B cell (primary cell): ENCODE data around the gene DIP2B. TPM values are rescaled to one million over a fixed set of nuclear protein-coding genes. Genes with fewer than 3 reads are reported as not detected.

Experiments used
- ATAC-seq: fragments of 200-7000 bp; cut with Tn5 transposase; one replicate; pipeline ENCODE4 v1.10.0; 2021; ENCODE audit warnings: low read depth, mild to moderate bottlenecking, moderate number of reproducible peaks, moderate library complexity
- CTCF ChIA-PET: fragments of 350-600 bp; sonication (Branson Sonifier 250); formaldehyde crosslinking; loops from one replicate; lab custom pipeline; 2021; ENCODE audit warnings: antibody characterized with exemption, inconsistent platforms; lab: Charles Lee
- POLR2A ChIA-PET: fragments of 350-600 bp; sonication (Branson Sonifier 250); formaldehyde crosslinking; loops from one replicate; lab custom pipeline; 2021; ENCODE audit warnings: antibody characterized with exemption; lab: Charles Lee
- DNase-seq: peaks from one replicate; pipeline ENCODE4 v3.0.0; 2013
- H2AFZ ChIP-seq: 2 replicates; pipeline ENCODE4 v1.6.1; 2012; ENCODE audit warnings: mild to moderate bottlenecking, low read depth, low read length; ENCODE audit not compliant: insufficient read depth, poor library complexity, severe bottlenecking
- H3K27ac ChIP-seq, 2 donors: 1 replicate in 1 of 2; 2 replicates in 1 of 2; pipeline ENCODE4 v1.5.1; 2012 to 2013; ENCODE audit warnings: low read length in 2 of 2, mild to moderate bottlenecking in 2 of 2, moderate library complexity in 1 of 2
- H3K27me3 ChIP-seq, 4 experiments: fragments of 200-600 bp in 1 of 4; sonication (generic) in 1 of 4; replicated peaks in 1 of 4; 1 replicate in 2 of 4; 2 replicates in 2 of 4; pipeline versions ENCODE4 v1.6.1 to v1.7.0; 2013 to 2016; ENCODE audit warnings: low read length in 3 of 4, mild to moderate bottlenecking in 2 of 4, mixed read lengths in 1 of 4, moderate library complexity in 1 of 4; ENCODE audit not compliant: insufficient read depth in 4 of 4, control insufficient read depth in 3 of 4; ENCODE audit errors: control extremely low read depth in 1 of 4
- H3K36me3 ChIP-seq, 2 experiments: replicated peaks in 1 of 2; 1 replicate in 1 of 2; 2 replicates in 1 of 2; pipeline versions ENCODE4 v1.6.1 to v1.7.1; 2013; ENCODE audit warnings: low read length in 1 of 2; ENCODE audit not compliant: insufficient read depth in 2 of 2, control insufficient read depth in 1 of 2; ENCODE audit errors: control extremely low read depth in 1 of 2, extremely low read depth in 1 of 2
- H3K4me1 ChIP-seq, 2 donors: fragments of 200-600 bp in 1 of 2; sonication (generic) in 1 of 2; 1 replicate in 1 of 2; 2 replicates in 1 of 2; pipeline versions ENCODE4 v1.5.1 to v1.6.1; 2013 to 2017; ENCODE audit warnings: low read length in 2 of 2; ENCODE audit not compliant: control insufficient read depth in 2 of 2, insufficient read depth in 2 of 2
- H3K4me2 ChIP-seq: replicated peaks from 2 replicates; pipeline ENCODE3; 2012; ENCODE audit warnings: mild to moderate bottlenecking, low read depth, low read length; ENCODE audit not compliant: poor library complexity, severe bottlenecking
- H3K4me3 ChIP-seq, 5 experiments: fragments of 200-600 bp in 1 of 5; sonication (generic) in 1 of 5; 1 replicate in 3 of 5; 2 replicates in 2 of 5; pipeline versions ENCODE4 v1.5.1 to v1.7.0; 2011 to 2016; ENCODE audit warnings: low read length in 4 of 5, mild to moderate bottlenecking in 4 of 5, low read depth in 2 of 5, control low read depth in 1 of 5, moderate library complexity in 1 of 5; ENCODE audit not compliant: insufficient read depth in 1 of 5; ENCODE audit errors: control extremely low read depth in 1 of 5, extremely low read depth in 1 of 5
- H3K79me2 ChIP-seq: fragments of 200-600 bp; sonication (generic); one replicate; pipeline ENCODE4 v1.6.0; 2016; ENCODE audit warnings: low read length; ENCODE audit not compliant: control insufficient read depth, insufficient read depth
- H3K9ac ChIP-seq: fragments of 200-600 bp; sonication (generic); 2 replicates; pipeline ENCODE4 v1.6.1; 2017; ENCODE audit warnings: mild to moderate bottlenecking, low read length, moderate library complexity
- H3K9me3 ChIP-seq, 3 donors: one replicate each; pipeline versions ENCODE4 v1.6.1 to v1.7.1; 2013; ENCODE audit warnings: low read length in 2 of 3; ENCODE audit not compliant: control insufficient read depth in 2 of 3, insufficient read depth in 1 of 3; ENCODE audit errors: control extremely low read depth in 1 of 3
- H4K20me1 ChIP-seq: 2 replicates; pipeline ENCODE4 v1.6.0; 2012; ENCODE audit warnings: mild to moderate bottlenecking, low read length; ENCODE audit not compliant: insufficient read depth, control insufficient read depth, poor library complexity, severe bottlenecking
- H3K27ac Mint-ChIP-seq: one replicate; pipeline ENCODE4 v1.8.0; 2021; ENCODE audit warnings: mixed read lengths
- H3K27me3 Mint-ChIP-seq: one replicate; pipeline ENCODE4 v1.8.0; 2021; ENCODE audit warnings: mixed read lengths
- H3K4me1 Mint-ChIP-seq: one replicate; pipeline ENCODE4 v1.8.0; 2021; ENCODE audit warnings: mixed read lengths
- H3K4me3 Mint-ChIP-seq: one replicate; pipeline ENCODE4 v1.8.0; 2021; ENCODE audit warnings: mixed read lengths
- H3K9me3 Mint-ChIP-seq: one replicate; pipeline ENCODE4 v1.8.0; 2022; ENCODE audit warnings: mixed read lengths; ENCODE audit not compliant: insufficient read depth
- CTCF ChIP-seq: fragments of 200-600 bp; IDR thresholded peaks from one replicate; pipeline ENCODE4 v1.8.0; 2022; ENCODE audit warnings: antibody characterized with exemption, mild to moderate bottlenecking
- EZH2 ChIP-seq: IDR thresholded peaks from 2 replicates; pipeline ENCODE4 v1.6.1; 2012; ENCODE audit warnings: borderline replicate concordance, low read depth, mild to moderate bottlenecking, moderate library complexity, low read length; ENCODE audit not compliant: insufficient read depth, poor library complexity, severe bottlenecking
- WGBS: methylation state at CpG from one replicate; pipeline ENCODE4 v1.1.5; 2013; ENCODE audit warnings: missing lambda C conversion rate; ENCODE audit not compliant: insufficient coverage; 5-methylcytosine and 5-hydroxymethylcytosine counted together
- intact Hi-C: fragments of 100-400 bp; cut with micrococcal nuclease; formaldehyde crosslinking; loops from one replicate; pipeline ENCODE4 v1.10.0; 2022
- polyA plus RNA-seq: library from polyadenylated mRNA; depleted of rRNA; stranded (reverse); fragments of >200 nt; gene quantifications from 2 replicates; pipeline ENCODE4 v1.2.3, GENCODE V29; 2012
- total RNA-seq, 2 donors: library from RNA; stranded (reverse); fragments of 120-200 nt in 1 of 2; gene quantifications; 1 replicate in 1 of 2; 2 replicates in 1 of 2; pipeline versions ENCODE4 v1.2.3 to v1.2.4, GENCODE V29; 2013 to 2022

DIP2B gene
- total and polyA plus RNA-seq, 2 donors (not counting 1 experiment from before 2014, with no cell fraction given) = 16.4 to 38.8 TPM

DNA sequence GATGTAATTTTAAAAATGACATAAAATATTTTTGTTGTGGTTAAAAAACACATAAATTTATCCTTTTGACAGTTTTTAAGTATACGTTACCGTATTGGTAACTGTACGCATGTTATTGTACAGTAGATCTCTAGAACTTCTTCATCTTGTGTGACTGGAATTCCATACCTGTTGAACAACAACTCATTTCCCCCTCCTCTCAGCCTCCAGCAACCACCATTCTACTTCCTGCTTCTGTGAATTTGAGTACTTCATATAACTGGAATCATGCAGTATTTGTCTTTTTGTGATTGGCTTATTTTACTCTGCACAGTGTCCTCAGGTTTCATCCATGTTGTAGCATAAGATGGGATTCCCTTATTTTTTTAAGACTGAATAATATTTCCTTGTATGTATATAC lies 145.5 kb downstream of the DIP2B start:
- H4K20me1 ChIP-seq = peaks cover 36% of the 10 kb centered on the region
- no peak overlapping the region for H3K27ac ChIP-seq
- H3K9me3 ChIP-seq = no peaks in the 10 kb centered on the region
- DNase-seq (no peak), ATAC-seq (no peak)
- H3K9me3 Mint-ChIP-seq = no peaks in the 10 kb centered on the region
- ChIA-PET POLR2A (no interaction called here), CTCF (no interaction called here)
- H3K27me3 ChIP-seq = no peaks in the 10 kb centered on the region
- no peak overlapping the region for H3K4me3 Mint-ChIP-seq
- no peak overlapping the region for H3K4me3 ChIP-seq
- H3K27me3 Mint-ChIP-seq = no peaks in the 10 kb centered on the region
- peaks cover 53% of the 10 kb centered on the region for H3K79me2 ChIP-seq
- no peak overlapping the region for H3K9ac ChIP-seq
- no peaks in the 10 kb centered on the region for H3K4me1 ChIP-seq
- H3K4me1 Mint-ChIP-seq = peaks cover 4% of the 10 kb centered on the region
- H2AFZ ChIP-seq = no peak overlapping the region
- H3K27ac Mint-ChIP-seq = no peak overlapping the region
- peaks cover 4 to 12% of the 10 kb centered on the region in 2 experiments for H3K36me3 ChIP-seq
- TF ChIP-seq EZH2 (no peak), CTCF (no peak)
- intact Hi-C loops = no loop called here
- no CpG with 5 or more reads among the region's 3 CpGs for WGBS
- H3K4me2 ChIP-seq = no peak overlapping the region

GRCh38 chr12:50655374-50655921 lies 150.7 kb downstream of the DIP2B start:
- Histone ChIP-seq H3K4me1 (no peaks in the 10 kb centered on the region), H2AFZ (no peak overlapping the region), H3K4me2 (no peak overlapping the region), H3K36me3 (peaks cover 0 to 16% of the 10 kb centered on the region in 2 experiments), H4K20me1 (peaks cover 36% of the 10 kb centered on the region), H3K9me3 (no peaks in the 10 kb centered on the region), H3K4me3 (no peak overlapping the region), H3K79me2 (peaks cover 66% of the 10 kb centered on the region), H3K27me3 (no peaks in the 10 kb centered on the region), H3K27ac (no peak overlapping the region), H3K9ac (no peak overlapping the region)
- ATAC-seq (no peak), DNase-seq (no peak)
- H3K4me3 Mint-ChIP-seq = no peak overlapping the region
- WGBS = 100% methylated on average over 1 of the region's 5 CpGs
- H3K27me3 Mint-ChIP-seq = no peaks in the 10 kb centered on the region
- TF ChIP-seq EZH2 = no peak
- no peak for TF ChIP-seq CTCF
- ChIA-PET CTCF (no interaction called here), POLR2A (no interaction called here)
- H3K9me3 Mint-ChIP-seq = no peaks in the 10 kb centered on the region
- intact Hi-C loops = no loop called here
- H3K27ac Mint-ChIP-seq = no peak overlapping the region
- peaks cover 2% of the 10 kb centered on the region for H3K4me1 Mint-ChIP-seq
